HG03432 (cell line): ENCODE data around the gene KBTBD13.

ENCODE experiments used
- ATAC-seq: cut with Tn5 transposase; IDR thresholded peaks from one replicate; pipeline ENCODE4 v1.9.1; 2021; ENCODE audit warnings: mild to moderate bottlenecking, moderate library complexity; ENCODE audit not compliant: unreplicated experiment

The KBTBD13 gene

DNA sequence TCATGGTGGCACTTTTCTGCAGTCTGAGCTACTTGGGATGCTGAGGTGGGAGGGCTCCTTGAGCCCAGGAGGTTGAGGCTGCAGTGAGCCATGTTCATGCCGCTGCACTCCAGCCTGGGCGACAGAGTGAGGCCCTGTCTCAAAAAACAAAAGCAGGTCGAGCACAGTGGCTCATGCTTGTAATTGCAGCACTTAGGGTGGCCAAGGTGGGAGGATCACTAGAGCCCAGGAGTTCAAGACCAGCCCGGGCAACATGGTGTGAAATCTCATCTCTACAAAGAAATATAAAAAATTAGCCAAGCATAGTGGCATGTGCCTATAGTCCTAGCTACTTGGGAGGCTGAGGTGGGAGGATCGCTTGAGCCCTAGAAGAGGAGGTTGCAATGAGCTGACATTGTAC is 28.5 kb downstream of the KBTBD13 start:
- ATAC-seq, result no peak

DNA sequence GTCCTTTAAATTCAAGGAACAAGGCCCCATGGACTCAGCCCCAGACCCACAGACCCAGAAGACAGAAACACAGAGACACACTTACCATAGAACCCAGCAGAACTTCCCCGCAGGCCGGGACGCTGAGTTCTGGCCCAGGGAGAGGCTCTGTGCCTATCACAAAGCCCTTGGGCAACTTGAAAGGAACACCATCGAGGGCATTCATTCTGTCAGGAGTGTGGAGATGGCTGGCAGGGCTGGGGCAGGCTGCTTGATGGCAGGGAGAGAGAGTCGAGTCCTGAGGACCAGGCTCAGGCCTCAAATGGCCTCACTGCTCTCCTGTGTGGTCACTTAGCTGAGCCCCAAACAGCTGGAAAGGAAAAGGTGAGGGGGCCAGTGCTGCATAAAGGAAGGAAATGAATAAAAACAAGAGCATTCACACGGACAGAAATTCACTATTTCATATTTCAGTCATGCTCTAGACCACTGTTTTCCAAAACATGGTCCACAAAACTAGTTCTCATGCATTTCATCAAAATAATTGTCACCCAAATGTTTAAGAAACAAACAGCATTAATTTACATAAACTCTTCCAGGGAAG is 29.6 kb downstream of the KBTBD13 start:
- no peak for ATAC-seq

DNA sequence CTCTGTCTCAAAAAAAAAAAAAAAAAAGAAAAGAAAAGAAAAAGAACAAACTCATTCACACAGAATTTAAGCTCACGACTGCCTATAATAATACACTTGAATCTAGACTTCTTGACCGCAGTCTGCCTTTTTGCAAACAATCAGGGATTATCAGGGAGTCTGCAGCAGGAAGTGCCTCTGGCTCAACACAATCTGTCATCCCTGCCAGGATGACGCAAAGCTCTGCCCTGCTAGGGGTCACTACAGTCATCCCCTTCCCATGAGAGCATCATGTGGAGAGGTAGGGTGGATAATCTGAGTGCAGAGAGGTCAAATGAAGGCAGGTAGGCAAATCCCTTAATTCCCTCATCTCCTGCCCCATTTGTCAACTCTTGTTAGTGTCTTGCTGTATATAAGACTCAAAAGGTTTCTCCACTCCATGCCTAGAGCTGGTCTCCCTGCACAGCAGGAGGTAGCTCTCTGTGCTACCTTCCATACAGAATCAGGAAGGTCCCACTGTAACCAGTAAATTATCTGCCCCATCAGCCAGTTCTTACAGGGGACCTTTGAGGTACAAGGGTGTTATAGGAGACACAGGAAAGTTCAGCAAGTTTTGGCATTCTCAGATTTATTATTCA is 34.2 kb downstream of the KBTBD13 start:
- no peak for ATAC-seq

DNA sequence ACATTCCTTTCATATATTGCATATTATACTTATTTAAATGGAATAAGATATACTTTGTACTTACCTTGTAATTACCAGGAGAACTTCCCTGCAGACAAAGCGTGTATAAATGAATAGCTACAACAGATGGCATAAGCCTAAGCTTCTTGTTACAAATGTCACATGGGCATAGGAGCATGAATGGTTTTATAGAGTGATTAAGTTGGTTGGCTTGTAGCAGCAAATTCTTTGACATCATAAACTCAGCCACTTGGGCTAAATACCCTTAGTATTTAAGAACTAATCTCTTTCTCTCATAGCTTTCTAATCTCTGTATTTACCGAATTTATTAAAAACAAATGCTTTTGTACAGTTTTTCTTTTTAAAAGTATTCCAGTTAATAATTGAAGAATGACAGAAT is 38.5 kb downstream of the KBTBD13 start, which contains the start of gene UBAP1L:
TSS of gene UBAP1L (minus strand) at position 115 of the 400 bp plus-strand sequence. CDS start 8,985 bp downstream, outside the sequence.
- ATAC-seq, result no peak

DNA sequence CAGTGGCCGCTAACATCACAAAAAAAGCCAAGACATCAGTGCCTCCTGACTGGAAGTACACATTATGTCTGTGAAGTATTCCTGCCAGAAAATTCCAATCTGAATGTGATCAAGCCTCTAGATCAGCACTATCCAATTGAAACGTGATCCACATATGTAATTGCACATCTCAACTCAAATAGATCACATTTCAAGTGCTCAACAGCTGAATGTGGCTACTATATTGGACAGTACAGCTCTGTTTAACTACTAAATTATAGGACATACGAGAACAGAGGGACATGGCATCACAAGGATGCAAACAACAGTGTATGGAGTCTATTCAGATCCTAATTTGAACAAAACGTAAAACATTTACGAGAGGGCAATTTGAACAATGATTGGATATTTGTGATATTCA is 39.0 kb downstream of the KBTBD13 start:
- no peak for ATAC-seq
